Pancreas (tissue), 10 donors: Measurements from ENCODE around the gene EIF2AK3. TPM values are rescaled to one million over a fixed set of nuclear protein-coding genes. Genes with fewer than 3 reads are reported as not detected.

Source experiments
- ATAC-seq, 4 donors: fragments of 200-7000 bp; cut with Tn5 transposase; one replicate each; pipeline versions ENCODE4 v1.8.0 to v1.9.1; 2020; ENCODE audit warnings: mild to moderate bottlenecking in 4 of 4, moderate library complexity in 4 of 4
- DNase-seq, 6 donors: peaks; one replicate each; pipeline ENCODE4 v3.0.0-alpha.2; 2020
- FAIRE-seq: peaks from 2 replicates; lab custom pipeline; 2012; peaks lifted over from hg19 to GRCh38; lab: Jason Lieb, UNC
- H3K27ac ChIP-seq, 4 donors: fragments of 200-600 bp; sonication (generic); 1 replicate in 3 of 4; 2 replicates in 1 of 4; pipeline versions ENCODE4 v1.5.0 to v1.8.0; 2020
- H3K27me3 ChIP-seq, 4 donors: fragments of 200-600 bp; one replicate each; pipeline ENCODE4 v1.8.0; 2021
- H3K36me3 ChIP-seq, 3 donors: fragments of 200-600 bp; sonication (generic) in 1 of 3; one replicate each; pipeline versions ENCODE4 v1.5.0 to v1.8.0; 2020 to 2021
- H3K4me1 ChIP-seq, 3 donors: fragments of 200-600 bp; one replicate each; pipeline ENCODE4 v1.8.0; 2021
- H3K4me3 ChIP-seq, 4 donors: fragments of 200-600 bp; sonication (generic) in 2 of 4; one replicate each; pipeline versions ENCODE4 v1.5.0 to v1.8.0; 2020 to 2021
- H3K9me3 ChIP-seq, 4 donors: fragments of 200-600 bp; one replicate each; pipeline ENCODE4 v1.8.0; 2021
- CTCF ChIP-seq, 4 donors: fragments of 200-600 bp; sonication (generic) in 3 of 4; IDR thresholded peaks; one replicate each; pipeline versions ENCODE4 v1.5.0 to v1.8.0; 2021; ENCODE audit warnings: antibody characterized with exemption in 4 of 4
- WGBS, 2 donors: extraction: QIAGEN DNeasy Blood & Tissue Kit; methylation state at CpG; one replicate each; pipeline ENCODE4 v1.1.7; 2013; 5-methylcytosine and 5-hydroxymethylcytosine counted together
- intact Hi-C, 3 donors: fragments of 100-400 bp; cut with DNase I; formaldehyde crosslinking; loops; one replicate each; pipeline versions ENCODE4 v1.11.1 to v1.14.2; 2022
- polyA plus RNA-seq, 2 donors: library from polyadenylated mRNA; stranded (reverse); fragments of 200-250 nt; gene quantifications; one replicate each; pipeline ENCODE4 v1.2.3, GENCODE V29; 2013
- total RNA-seq, 6 donors: library from RNA; stranded (reverse); fragmentation: NEBNext Ultra II Directional in 4 of 6; extraction: Animal tissue kit (Norgen Biotek cat#: 25700) in 4 of 6; gene quantifications; one replicate each; pipeline versions ENCODE4 v1.2.1 to v1.2.4, GENCODE V29; 2021 to 2023
- donor health status: healthy with polysubstance abuse.
- donor health status: DM: no; HTN: no; CAD: no; lungs with moderate emphysema.
- donor health status: DM: no; HTN: no; CAD: no.
- donor health status: control.
- donor health status: control.
- donor health status: Bipolar disorder and iron deficiency.
- donor health status: DM: yes; HTN: yes; CAD: no.
- donor health status: DM: no; HTN: no; CAD: no.
- donor health status: DM: no; HTN: no; CAD: no.
- donor health status: DM: yes; HTN: yes; CAD: no.

The EIF2AK3 gene
- total and polyA plus RNA-seq, 8 donors = 6.2 to 58.4 (median 25.5) TPM

DNA sequence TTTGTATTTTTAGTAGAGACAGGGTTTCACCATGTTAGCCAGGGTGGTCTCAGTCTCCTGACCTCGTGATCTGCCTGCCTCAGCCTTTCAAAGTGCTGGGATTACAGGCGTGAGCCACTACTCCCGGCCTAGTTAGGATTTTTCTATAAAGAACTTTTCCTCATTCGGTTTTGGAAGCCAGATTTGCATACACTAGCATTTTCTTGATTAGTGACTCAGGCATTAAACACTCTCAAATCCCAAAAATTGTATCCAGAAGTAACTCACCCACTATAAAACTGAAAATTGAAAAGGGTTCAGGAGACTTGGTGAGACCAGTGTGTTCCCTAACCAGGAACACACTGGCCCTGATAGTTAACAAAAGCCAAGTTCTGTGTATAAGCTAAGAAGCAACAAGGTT lies 25.2 kb downstream of the EIF2AK3 start:
- DNase-seq (no peak), FAIRE-seq (no peak), ATAC-seq (no peak)
- H3K9me3 ChIP-seq = no peaks in the 10 kb centered on the region
- no peaks in the 10 kb centered on the region for H3K27me3 ChIP-seq
- no peaks in the 10 kb centered on the region for H3K36me3 ChIP-seq
- H3K4me3 ChIP-seq = no peak overlapping the region
- WGBS, 2 donors = 86 to 90% methylated on average over 4 of the region's 4 CpGs
- H3K4me1 ChIP-seq = peaks cover 21 to 38% (median 26%) of the 10 kb centered on the region in 3 donors
- TF ChIP-seq CTCF (IDR thresholded peaks at IDR 0.05) = no peak
- peak overlapping the region in 2 of 4 donors; percentile 13 to 83 for H3K27ac ChIP-seq
- intact Hi-C loops = no loop called here

DNA sequence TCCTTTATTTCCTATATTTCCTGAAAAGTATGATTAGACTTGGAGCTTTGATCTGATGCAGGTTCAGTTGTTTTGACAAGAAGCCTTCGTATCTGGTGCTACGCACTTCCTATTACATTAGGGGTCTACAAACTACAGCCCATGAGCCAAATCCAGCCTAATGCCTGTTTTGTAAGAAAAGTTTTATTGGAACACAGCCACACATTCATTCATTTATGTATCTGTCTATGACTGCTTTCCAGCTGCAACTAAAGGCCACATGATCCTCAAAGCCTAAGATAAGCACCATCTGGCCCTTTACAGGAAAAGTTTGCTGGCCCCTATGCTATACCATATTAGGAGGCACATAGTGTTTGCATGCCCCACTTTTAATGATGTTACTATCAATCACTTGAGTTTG lies 26.0 kb downstream of the EIF2AK3 start:
- Histone ChIP-seq H3K27ac (peak overlapping the region in 3 of 4 donors; percentile 63 to 83 (median 71)), H3K4me3 (no peak overlapping the region), H3K9me3 (no peaks in the 10 kb centered on the region), H3K27me3 (no peaks in the 10 kb centered on the region), H3K36me3 (no peaks in the 10 kb centered on the region), H3K4me1 (peaks cover 18 to 44% (median 22%) of the 10 kb centered on the region in 3 donors)
- intact Hi-C loops = no loop called here
- FAIRE-seq (no peak), ATAC-seq (peak in 3 of 4 donors; percentile 20 to 42 (median 28)), DNase-seq (no peak)
- no peak for TF ChIP-seq CTCF (IDR thresholded peaks at IDR 0.05)
- WGBS, 2 donors = 84 to 87% methylated on average over 2 of the region's 2 CpGs

GRCh38 chr2:88600038-88600465 lies 27.2 kb downstream of the EIF2AK3 start:
- Histone ChIP-seq H3K4me1 (peaks cover 21 to 48% (median 26%) of the 10 kb centered on the region in 3 donors), H3K9me3 (no peaks in the 10 kb centered on the region), H3K36me3 (no peaks in the 10 kb centered on the region), H3K27me3 (no peaks in the 10 kb centered on the region), H3K27ac (peak overlapping the region; percentile 1 to 83 (median 76)), H3K4me3 (no peak overlapping the region)
- peak in 3 of 6 donors; percentile 75 to 84 (median 79) for DNase-seq
- WGBS, 2 donors = 15 to 16% methylated on average over 4 of the region's 4 CpGs
- peak; percentile 94 for FAIRE-seq
- TF ChIP-seq CTCF (IDR thresholded peaks at IDR 0.05) = no peak
- intact Hi-C loops = no loop called here
- peak; percentile 93 to 98 (median 96) for ATAC-seq

DNA sequence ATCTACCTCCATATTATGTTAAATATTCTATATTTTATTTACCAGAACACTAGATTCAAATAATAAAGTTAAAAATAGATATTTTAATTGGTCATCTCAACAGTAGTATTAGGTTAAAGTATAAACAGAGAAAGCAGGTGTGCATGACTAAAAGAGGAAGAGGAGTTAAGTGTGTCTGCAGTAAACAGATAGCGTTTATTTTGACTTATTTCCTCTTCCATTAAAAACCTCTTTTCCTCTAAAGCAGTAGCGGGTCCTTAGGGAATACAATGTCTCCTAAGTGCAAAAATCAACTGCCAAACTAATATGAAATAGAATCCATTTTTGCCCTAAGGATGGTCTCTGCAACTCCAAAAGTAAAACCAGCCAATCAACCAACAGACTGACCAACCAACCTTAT lies 27.7 kb downstream of the EIF2AK3 start:
- Histone ChIP-seq H3K9me3 (no peaks in the 10 kb centered on the region), H3K36me3 (peaks cover 0 to 2% (median 0%) of the 10 kb centered on the region in 3 donors), H3K4me1 (peaks cover 21 to 48% (median 26%) of the 10 kb centered on the region in 3 donors), H3K4me3 (no peak overlapping the region), H3K27ac (peak overlapping the region; percentile 1 to 83 (median 76)), H3K27me3 (no peaks in the 10 kb centered on the region)
- FAIRE-seq (no peak), ATAC-seq (peak; percentile 1 to 2 (median 2)), DNase-seq (no peak)
- 68 to 82% methylated on average over 2 of the region's 2 CpGs for WGBS, 2 donors
- TF ChIP-seq CTCF (IDR thresholded peaks at IDR 0.05) = no peak
- intact Hi-C loops = no loop called here

- Histone ChIP-seq H3K36me3 (peaks cover 0 to 23% (median 5%) of the 10 kb centered on the region in 3 donors), H3K27me3 (no peaks in the 10 kb centered on the region), H3K4me3 (no peak overlapping the region), H3K4me1 (peaks cover 21 to 48% (median 26%) of the 10 kb centered on the region in 3 donors), H3K27ac (no peak overlapping the region), H3K9me3 (no peaks in the 10 kb centered on the region)
- DNase-seq (no peak), ATAC-seq (no peak), FAIRE-seq (no peak)
- intact Hi-C loops = no loop called here
- TF ChIP-seq CTCF (IDR thresholded peaks at IDR 0.05) = no peak
These were observed 30.1 kb downstream of the EIF2AK3 start for GRCh38 chr2:88597168-88597567.
